Glomerular endothelial cell (primary cell): Measurements from ENCODE around the gene CALHM5. TPM values are rescaled to one million over a fixed set of nuclear protein-coding genes. Genes with fewer than 3 reads are reported as not detected.

ENCODE experiments used
- DNase-seq: peaks from one replicate; pipeline ENCODE4 v3.0.0-alpha.2; 2011; ENCODE audit warnings: low read depth, low spot score; ENCODE audit errors: extremely low read depth
- total RNA-seq: library from RNA; depleted of rRNA; stranded (reverse); fragments of >200 nt; gene quantifications from 2 replicates; pipeline ENCODE4 v1.2.3, GENCODE V29; 2015

CALHM5 gene
- total RNA-seq, 1 donor from 2014 or later, result 4.8 TPM

DNA sequence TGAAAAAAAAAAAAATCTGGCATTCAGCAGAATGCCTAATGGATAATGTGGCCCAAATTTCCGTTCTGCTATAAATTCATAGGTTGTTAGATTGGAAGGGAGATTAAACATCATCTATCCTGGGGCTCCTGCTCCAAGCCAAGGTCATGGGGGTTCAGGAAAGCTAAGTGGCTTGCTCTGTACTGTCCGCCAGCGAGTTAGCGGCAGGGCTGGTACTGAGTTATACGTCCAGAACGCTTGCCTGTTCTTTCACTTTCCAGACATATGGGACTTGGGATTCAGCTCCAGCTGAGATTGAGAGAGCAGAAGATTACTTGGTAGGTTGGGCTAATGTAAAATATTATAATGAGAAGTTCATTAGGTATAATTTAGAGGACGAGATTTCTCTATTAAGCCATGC is 60.7 kb downstream of the CALHM5 start:
- no peak for DNase-seq

Other genes with a start within 250 kb of the CALHM5 start
- gene TSPYL1, start 231.7 kb upstream of the CALHM5 start, total RNA-seq, result 47.1 and 55.9 TPM in 2 replicates
- gene DSE, start 140.7 kb upstream of the CALHM5 start, total RNA-seq, result 20.8 and 21.5 TPM in 2 replicates
- gene CALHM6, start 50.3 kb upstream of the CALHM5 start, total RNA-seq, result 0.68 and 1.1 TPM in 2 replicates
- gene TRAPPC3L, start 34.0 kb downstream of the CALHM5 start, total RNA-seq, result 0.34 TPM in 1 of 2 replicates, not detected in the other
- gene CALHM4, start 42.1 kb downstream of the CALHM5 start, total RNA-seq, result not detected in 2 replicates
- 25.6 and 34.9 TPM in 2 replicates for gene RWDD1, start 59.9 kb downstream of the CALHM5 start, total RNA-seq
- 0.29 and 0.63 TPM in 2 replicates for gene RSPH4A, start 104.8 kb downstream of the CALHM5 start, total RNA-seq
- 10.9 and 11.4 TPM in 2 replicates for gene ZUP1, start 157.1 kb downstream of the CALHM5 start, total RNA-seq
- 3.6 and 6.0 TPM in 2 replicates for gene KPNA5, start 169.6 kb downstream of the CALHM5 start, total RNA-seq